Measurements from ENCODE around the gene PPP1R13L. TPM values are rescaled to one million over a fixed set of nuclear protein-coding genes. Genes with fewer than 3 reads are reported as not detected.

The PPP1R13L gene
- total RNA-seq, 3 donors from 2014 or later, result 3.4 to 45.1 (median 34.7) TPM

- H3K9me3 ChIP-seq, result no peaks in the 10 kb centered on the region
- no peak for DNase-seq (ENCODE audit: low spot score in 2 of 2)
- H3K36me3 ChIP-seq, result no peaks in the 10 kb centered on the region
- no peak overlapping the region for H3K27ac ChIP-seq
- TF ChIP-seq POLR2A (IDR thresholded peaks at IDR 0.05) (no peak), POLR2AphosphoS5 (IDR thresholded peaks at IDR 0.05) (no peak), CTCF (IDR thresholded peaks at IDR 0.05) (no peak)
- intact Hi-C loops (cut with DNase I; ENCODE audit: low total_unique reads), result no loop called here
- H3K27me3 ChIP-seq, result no peaks in the 10 kb centered on the region
- H3K4me3 ChIP-seq, result no peak overlapping the region
- H3K4me1 ChIP-seq, result no peaks in the 10 kb centered on the region
These were observed 49.5 kb downstream of the PPP1R13L start for GRCh38 chr19:45355402-45355801.

GRCh38 chr19:45354241-45354842 is 50.5 kb downstream of the PPP1R13L start:
- no peaks in the 10 kb centered on the region for H3K9me3 ChIP-seq
- H3K36me3 ChIP-seq, result no peaks in the 10 kb centered on the region
- H3K4me1 ChIP-seq, result no peaks in the 10 kb centered on the region
- intact Hi-C loops (cut with DNase I; ENCODE audit: low total_unique reads), result no loop called here
- TF ChIP-seq CTCF (IDR thresholded peaks at IDR 0.05) (no peak), POLR2A (IDR thresholded peaks at IDR 0.05) (no peak), POLR2AphosphoS5 (IDR thresholded peaks at IDR 0.05) (no peak)
- H3K27ac ChIP-seq, result no peak overlapping the region
- H3K27me3 ChIP-seq, result no peaks in the 10 kb centered on the region
- no peak overlapping the region for H3K4me3 ChIP-seq
- no peak for DNase-seq (ENCODE audit: low spot score in 2 of 2)

- Histone ChIP-seq H3K36me3 (no peaks in the 10 kb centered on the region), H3K4me3 (no peak overlapping the region)
- TF ChIP-seq POLR2AphosphoS5 (IDR thresholded peaks at IDR 0.05), result no peak
- no peak for TF ChIP-seq CTCF (IDR thresholded peaks at IDR 0.05)
- TF ChIP-seq POLR2A (IDR thresholded peaks at IDR 0.05), result no peak
These were observed 51.7 kb downstream of the PPP1R13L start for GRCh38 chr19:45352914-45353796.

DNA sequence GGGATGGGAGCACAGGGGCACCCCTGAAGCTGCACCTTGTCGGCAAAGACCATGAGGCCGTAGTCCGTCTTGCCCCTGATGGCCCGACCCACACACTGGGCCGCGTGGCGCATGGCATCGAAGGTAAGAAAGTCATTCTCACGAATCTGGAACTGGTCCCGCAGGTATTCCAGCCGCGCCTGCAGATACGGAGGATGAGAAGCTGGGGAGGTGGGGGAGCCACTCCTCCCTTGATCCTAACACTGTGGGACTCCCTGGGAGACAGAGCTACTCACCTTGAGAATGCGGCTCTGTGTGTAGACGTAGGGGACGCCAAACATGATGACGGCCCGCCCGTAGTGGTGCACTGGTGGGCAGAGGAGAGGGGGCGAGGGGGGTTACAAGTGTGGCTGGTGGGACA is 52.4 kb downstream of the PPP1R13L start:
- Histone ChIP-seq H3K36me3 (no peaks in the 10 kb centered on the region), H3K4me3 (no peak overlapping the region), H3K4me1 (no peaks in the 10 kb centered on the region), H3K9me3 (no peaks in the 10 kb centered on the region), H3K27ac (no peak overlapping the region), H3K27me3 (no peaks in the 10 kb centered on the region)
- no peak for DNase-seq (ENCODE audit: low spot score in 2 of 2)
- TF ChIP-seq CTCF (IDR thresholded peaks at IDR 0.05), result no peak
- TF ChIP-seq POLR2AphosphoS5 (IDR thresholded peaks at IDR 0.05), result no peak
- no peak for TF ChIP-seq POLR2A (IDR thresholded peaks at IDR 0.05)
- intact Hi-C loops (cut with DNase I; ENCODE audit: low total_unique reads), result no loop called here

More at GRCh38 chr19:45352914-45353796, 51.7 kb downstream of the PPP1R13L start:
- DNase-seq (ENCODE audit: low spot score in 2 of 2), result no peak
- intact Hi-C loops (cut with DNase I; ENCODE audit: low total_unique reads), result no loop called here
- Histone ChIP-seq H3K27ac (no peak overlapping the region), H3K27me3 (no peaks in the 10 kb centered on the region), H3K9me3 (no peaks in the 10 kb centered on the region), H3K4me1 (no peaks in the 10 kb centered on the region)

GRCh38 chr19:45352062-45352461 is 52.8 kb downstream of the PPP1R13L start:
- H3K4me3 ChIP-seq, result no peak overlapping the region
- no peaks in the 10 kb centered on the region for H3K4me1 ChIP-seq
- intact Hi-C loops (cut with DNase I; ENCODE audit: low total_unique reads), result no loop called here
- no peaks in the 10 kb centered on the region for H3K36me3 ChIP-seq
- no peak overlapping the region for H3K27ac ChIP-seq
- no peaks in the 10 kb centered on the region for H3K27me3 ChIP-seq
- TF ChIP-seq POLR2AphosphoS5 (IDR thresholded peaks at IDR 0.05) (no peak), POLR2A (IDR thresholded peaks at IDR 0.05) (no peak), CTCF (IDR thresholded peaks at IDR 0.05) (no peak)
- DNase-seq (ENCODE audit: low spot score in 2 of 2), result no peak
- H3K9me3 ChIP-seq, result no peaks in the 10 kb centered on the region
